GM12872 (cell line): ENCODE results near the gene ALDH6A1.

ENCODE experiments used
- TF ChIP-seq, protein P1 (sequence below): IDR thresholded peaks from 3 replicates; pipeline ENCODE4 v1.5.1; 2011; ENCODE audit warnings: low read depth, mild to moderate bottlenecking, low read length, moderate library complexity; ENCODE audit not compliant: insufficient read depth

Gene ALDH6A1

GRCh38 chr14:74084277-74085046, at the start of gene ALDH6A1, which contains the start of gene LIN52:
Gene ALDH6A1, minus strand, starts transcription at chr14:74084453. Its CDS starts 59 bp downstream, at chr14:74084394.
Gene LIN52, plus strand, starts transcription at chr14:74084956. Its CDS starts 19 bp downstream, at chr14:74084975.
- TF ChIP-seq, protein P1, sequence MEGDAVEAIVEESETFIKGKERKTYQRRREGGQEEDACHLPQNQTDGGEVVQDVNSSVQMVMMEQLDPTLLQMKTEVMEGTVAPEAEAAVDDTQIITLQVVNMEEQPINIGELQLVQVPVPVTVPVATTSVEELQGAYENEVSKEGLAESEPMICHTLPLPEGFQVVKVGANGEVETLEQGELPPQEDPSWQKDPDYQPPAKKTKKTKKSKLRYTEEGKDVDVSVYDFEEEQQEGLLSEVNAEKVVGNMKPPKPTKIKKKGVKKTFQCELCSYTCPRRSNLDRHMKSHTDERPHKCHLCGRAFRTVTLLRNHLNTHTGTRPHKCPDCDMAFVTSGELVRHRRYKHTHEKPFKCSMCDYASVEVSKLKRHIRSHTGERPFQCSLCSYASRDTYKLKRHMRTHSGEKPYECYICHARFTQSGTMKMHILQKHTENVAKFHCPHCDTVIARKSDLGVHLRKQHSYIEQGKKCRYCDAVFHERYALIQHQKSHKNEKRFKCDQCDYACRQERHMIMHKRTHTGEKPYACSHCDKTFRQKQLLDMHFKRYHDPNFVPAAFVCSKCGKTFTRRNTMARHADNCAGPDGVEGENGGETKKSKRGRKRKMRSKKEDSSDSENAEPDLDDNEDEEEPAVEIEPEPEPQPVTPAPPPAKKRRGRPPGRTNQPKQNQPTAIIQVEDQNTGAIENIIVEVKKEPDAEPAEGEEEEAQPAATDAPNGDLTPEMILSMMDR, result 0 out of 3 replicates have a peak, but pooled peaks have one; percentile 25

GRCh38 chr14:74127634-74128033, 43.4 kb upstream of the ALDH6A1 start:
- TF ChIP-seq, protein P1, result no peak

GRCh38 chr14:74126315-74127013, 42.2 kb upstream of the ALDH6A1 start:
- TF ChIP-seq, protein P1, result no peak

DNA sequence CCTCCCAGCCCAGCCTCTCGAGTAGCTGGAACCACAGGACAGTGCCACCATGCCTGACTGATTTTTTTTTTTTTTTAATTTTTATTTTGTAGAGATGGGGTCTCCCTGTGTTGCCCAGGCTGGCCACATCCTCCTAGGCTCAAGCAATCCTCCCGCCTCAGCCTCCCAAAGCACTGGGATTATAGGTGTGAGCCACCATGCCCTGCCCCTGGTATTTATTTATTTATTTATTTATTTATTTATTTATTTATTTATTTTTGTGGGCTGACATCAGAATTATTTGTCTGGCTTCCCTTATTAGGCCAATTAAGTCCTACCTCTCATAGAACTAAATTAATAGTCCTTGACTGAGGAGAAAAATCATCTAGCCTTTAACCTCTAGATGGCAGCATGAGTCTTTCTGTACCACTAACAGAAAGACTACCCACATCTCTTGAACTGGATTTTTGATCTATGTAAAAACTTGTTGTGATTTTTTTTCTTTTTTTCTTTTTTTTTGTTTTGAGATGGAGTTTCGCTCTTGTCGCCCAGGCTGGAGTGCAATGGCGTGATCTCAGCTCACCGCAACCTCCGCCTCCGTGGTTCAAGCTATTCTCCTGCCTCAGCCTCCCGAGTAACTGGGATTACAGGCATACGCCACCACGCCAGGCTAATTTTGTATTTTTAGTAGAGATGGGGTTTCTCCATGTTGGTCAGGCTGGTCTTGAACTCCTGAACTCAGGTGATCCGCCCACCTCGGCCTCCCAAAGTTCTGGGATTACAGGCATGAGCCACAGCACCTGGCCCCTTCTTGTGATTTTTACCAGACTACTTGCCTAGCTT, 27.4 kb upstream of the ALDH6A1 start:
- TF ChIP-seq, protein P1, result peak; percentile 46; the same call in 1 of the 3 replicates

- TF ChIP-seq, protein P1, result no peak
These were observed 25.1 kb upstream of the ALDH6A1 start for GRCh38 chr14:74109369-74109768.

- TF ChIP-seq, protein P1, result no peak
These were observed 21.1 kb upstream of the ALDH6A1 start for GRCh38 chr14:74105381-74105780.
